Keratinocyte (primary cell): ENCODE measurements around the gene PILRB. TPM values are rescaled to one million over a fixed set of nuclear protein-coding genes. Genes with fewer than 3 reads are reported as not detected.

Experiments
- DNase-seq: peaks from one replicate; pipeline ENCODE4 v3.0.0-alpha.2; 2011; ENCODE audit warnings: low read depth, missing footprints, low spot score
- FAIRE-seq: peaks from 2 replicates; lab custom pipeline; 2011; peaks lifted over from hg19 to GRCh38; lab: Jason Lieb, UNC
- H2AFZ ChIP-seq: 2 replicates; pipeline ENCODE4 v1.6.0; 2012; ENCODE audit warnings: low read length, control low read depth, inconsistent platforms; ENCODE audit not compliant: control insufficient read depth
- H3K27ac ChIP-seq: 2 replicates; pipeline ENCODE4 v1.5.1; 2011; ENCODE audit warnings: low read length; ENCODE audit not compliant: control insufficient read depth, insufficient read depth
- H3K27me3 ChIP-seq: 3 replicates; pipeline ENCODE4 v1.6.0; 2011; ENCODE audit warnings: low read length; ENCODE audit not compliant: control insufficient read depth, insufficient read depth; ENCODE audit errors: extremely low read depth
- H3K36me3 ChIP-seq, 2 experiments: 2 replicates in 1 of 2; 3 replicates in 1 of 2; pipeline ENCODE4 v1.5.1; 2011; ENCODE audit warnings: low read length in 2 of 2, mild to moderate bottlenecking in 1 of 2; ENCODE audit not compliant: control insufficient read depth in 2 of 2, insufficient read depth in 2 of 2; ENCODE audit errors: extremely low read depth in 1 of 2
- H3K4me1 ChIP-seq: 3 replicates; pipeline ENCODE4 v1.5.1; 2011; ENCODE audit warnings: low read length; ENCODE audit not compliant: control insufficient read depth, insufficient read depth; ENCODE audit errors: extremely low read depth
- H3K4me2 ChIP-seq: 3 replicates; pipeline ENCODE4 v1.6.0; 2011; ENCODE audit warnings: low read depth, low read length; ENCODE audit not compliant: control insufficient read depth, insufficient read depth; ENCODE audit errors: extremely low read depth
- H3K4me3 ChIP-seq, 3 experiments: fragments of 200-600 bp in 1 of 3; sonication (generic) in 1 of 3; 2 replicates in 2 of 3; 3 replicates in 1 of 3; pipeline ENCODE4 v1.5.1; 2011 to 2016; ENCODE audit warnings: low read length in 3 of 3, mild to moderate bottlenecking in 3 of 3, control low read depth in 2 of 3, inconsistent platforms in 1 of 3, low read depth in 1 of 3, mixed read lengths in 1 of 3, mixed run types in 1 of 3, moderate library complexity in 1 of 3; ENCODE audit not compliant: control insufficient read depth in 2 of 3, insufficient read depth in 2 of 3; ENCODE audit errors: extremely low read depth in 1 of 3
- H3K79me2 ChIP-seq: 2 replicates; pipeline ENCODE4 v1.6.0; 2012; ENCODE audit warnings: low read length; ENCODE audit not compliant: control insufficient read depth, insufficient read depth
- H3K9ac ChIP-seq: 3 replicates; pipeline ENCODE4 v1.6.0; 2011; ENCODE audit warnings: low read length; ENCODE audit not compliant: control insufficient read depth, insufficient read depth; ENCODE audit errors: extremely low read depth
- H3K9me1 ChIP-seq: 3 replicates; pipeline ENCODE4 v1.6.0; 2011; ENCODE audit warnings: low read length; ENCODE audit not compliant: control insufficient read depth, insufficient read depth; ENCODE audit errors: extremely low read depth
- H3K9me3 ChIP-seq: 2 replicates; pipeline ENCODE4 v1.5.1; 2012; ENCODE audit warnings: low read depth, low read length; ENCODE audit not compliant: control insufficient read depth
- H4K20me1 ChIP-seq: 3 replicates; pipeline ENCODE4 v1.6.0; 2011; ENCODE audit warnings: low read length; ENCODE audit not compliant: control insufficient read depth, insufficient read depth; ENCODE audit errors: extremely low read depth
- CTCF ChIP-seq, 3 experiments: IDR thresholded peaks in 1 of 3; conservative IDR thresholded peaks in 1 of 3; optimal IDR thresholded peaks in 1 of 3; 2 replicates in 2 of 3; 3 replicates in 1 of 3; pipeline versions ENCODE3 to v1.5.1; 2011; ENCODE audit warnings: low read length in 3 of 3, mild to moderate bottlenecking in 3 of 3, moderate library complexity in 2 of 3, control low read depth in 1 of 3, inconsistent platforms in 1 of 3; ENCODE audit not compliant: insufficient read depth in 2 of 3; ENCODE audit errors: extremely low read depth in 1 of 3
- EZH2 ChIP-seq: IDR thresholded peaks from one replicate; pipeline ENCODE4 v1.6.1; 2012; ENCODE audit warnings: inconsistent platforms, mild to moderate bottlenecking, low read length, moderate library complexity
- dilution Hi-C: fragments of 300-500 bp; cut with MboI; formaldehyde crosslinking; loops from one replicate; pipeline ENCODE4 v1.7.0; 2020; ENCODE audit warnings: low sequenced_read_pairs; ENCODE audit not compliant: extremely low pct_ligation_motif_present
- polyA plus RNA-seq, 5 experiments: library from polyadenylated mRNA; depleted of rRNA in 3 of 5; stranded (reverse) in 3 of 5; stranded (forward) in 1 of 5; unstranded in 1 of 5; fragments of >200 nt; gene quantifications; 1 replicate in 1 of 5; 2 replicates in 3 of 5; 3 replicates in 1 of 5; pipeline versions ENCODE4 v1.2.1 to v1.2.3, GENCODE V29; 2011 to 2012; ENCODE audit warnings: missing spikeins in 2 of 5, low read depth in 1 of 5, low replicate concordance in 1 of 5

The PILRB gene
- polyA plus RNA-seq, 1 donor (not counting 4 experiments of a cell fraction or from before 2014, with no cell fraction given): 16.5 TPM

DNA sequence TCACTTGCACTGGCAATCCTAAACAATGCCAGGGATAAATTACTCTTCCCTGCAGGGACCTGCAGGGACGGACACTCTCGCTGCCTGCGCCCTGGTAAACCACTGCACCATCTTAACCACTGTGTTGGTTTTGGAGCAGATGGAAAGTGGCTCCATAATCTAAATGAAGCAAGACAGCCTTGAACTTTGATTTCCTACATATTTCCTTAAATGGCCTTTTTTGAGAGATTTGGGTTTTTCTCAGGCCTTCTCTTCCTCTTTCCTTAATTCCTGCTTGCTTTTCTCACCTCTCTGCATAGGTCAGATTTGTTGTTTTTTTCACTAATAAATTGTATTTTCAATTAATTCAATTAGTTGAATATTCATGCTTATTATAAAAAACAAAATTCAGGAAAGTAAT lies 18.1 kb downstream of the PILRB start:
- TF ChIP-seq CTCF (optimal IDR thresholded peaks at IDR 0.05 in 1 of 3, IDR thresholded peaks at IDR 0.05 in 1 of 3, conservative IDR thresholded peaks at IDR 0.05 in 1 of 3; ENCODE audit: extremely low read depth in 1 of 3, insufficient read depth in 2 of 3, low read length in 3 of 3): no peak
- no peak for TF ChIP-seq EZH2
- Histone ChIP-seq H3K36me3 (no peaks in the 10 kb centered on the region), H3K9me1 (no peaks in the 10 kb centered on the region), H3K4me1 (peaks cover 4% of the 10 kb centered on the region), H3K9ac (no peak overlapping the region), H4K20me1 (no peaks in the 10 kb centered on the region), H3K4me2 (no peak overlapping the region), H2AFZ (no peak overlapping the region), H3K27ac (no peak overlapping the region), H3K79me2 (no peaks in the 10 kb centered on the region), H3K27me3 (no peaks in the 10 kb centered on the region), H3K4me3 (no peak overlapping the region), H3K9me3 (no peaks in the 10 kb centered on the region)
- dilution Hi-C loops: no loop called here
- DNase-seq: no peak
- no peak for FAIRE-seq

GRCh38 chr7:100378114-100378755 lies 20.3 kb downstream of the PILRB start:
- dilution Hi-C loops: no loop called here
- no peak overlapping the region for H3K9ac ChIP-seq
- no peaks in the 10 kb centered on the region for H3K4me1 ChIP-seq
- H3K4me3 ChIP-seq: no peak overlapping the region
- no peak overlapping the region for H3K4me2 ChIP-seq
- DNase-seq (no peak), FAIRE-seq (no peak)
- no peaks in the 10 kb centered on the region for H3K79me2 ChIP-seq
- H3K27ac ChIP-seq: no peak overlapping the region
- H3K9me1 ChIP-seq: no peaks in the 10 kb centered on the region
- TF ChIP-seq EZH2 (no peak), CTCF (optimal IDR thresholded peaks at IDR 0.05 in 1 of 3, IDR thresholded peaks at IDR 0.05 in 1 of 3, conservative IDR thresholded peaks at IDR 0.05 in 1 of 3; ENCODE audit: extremely low read depth in 1 of 3, insufficient read depth in 2 of 3, low read length in 3 of 3) (no peak)
- no peaks in the 10 kb centered on the region for H3K9me3 ChIP-seq
- no peak overlapping the region for H2AFZ ChIP-seq
- no peaks in the 10 kb centered on the region for H3K36me3 ChIP-seq
- H3K27me3 ChIP-seq: no peaks in the 10 kb centered on the region
- H4K20me1 ChIP-seq: no peaks in the 10 kb centered on the region
